ENCODE results near the gene TMTC2.

GRCh38 chr12:82866227-82866775, 179.6 kb downstream of the TMTC2 start:
- TF ChIP-seq EZH2phosphoT487 (IDR thresholded peaks at IDR 0.05; ENCODE audit: low read depth) (no peak), CTCF (IDR thresholded peaks at IDR 0.05; ENCODE audit: low read depth, low read length) (no peak)
